ENCODE results near the gene SMOC2. TPM values are rescaled to one million over a fixed set of nuclear protein-coding genes. Genes with fewer than 3 reads are reported as not detected.

Gene SMOC2
- polyA plus RNA-seq, 10 donors, result 47.6 to 154 (median 91.1) TPM

DNA sequence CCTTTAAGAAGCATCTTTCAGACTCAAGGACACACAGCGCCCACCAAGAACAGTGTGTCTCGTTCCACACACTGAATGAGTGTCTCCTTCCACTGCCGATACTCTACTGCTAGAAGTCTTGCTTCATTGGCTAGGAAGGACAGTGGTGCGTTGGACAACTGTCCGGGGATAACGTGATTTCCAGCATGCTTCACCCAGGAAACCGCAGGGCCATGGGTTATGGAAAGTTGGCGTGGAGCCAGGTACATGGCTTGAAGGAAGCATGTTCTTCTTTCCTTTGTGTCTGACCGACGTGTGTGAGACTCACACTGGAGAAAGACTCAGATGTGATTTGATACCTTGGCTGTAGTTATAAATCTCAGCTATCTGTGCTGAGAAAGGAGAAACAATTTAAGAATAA is 73.2 kb downstream of the SMOC2 start:
- DNase-seq, result peak in 2 of 3 donors; percentile 67 to 77

DNA sequence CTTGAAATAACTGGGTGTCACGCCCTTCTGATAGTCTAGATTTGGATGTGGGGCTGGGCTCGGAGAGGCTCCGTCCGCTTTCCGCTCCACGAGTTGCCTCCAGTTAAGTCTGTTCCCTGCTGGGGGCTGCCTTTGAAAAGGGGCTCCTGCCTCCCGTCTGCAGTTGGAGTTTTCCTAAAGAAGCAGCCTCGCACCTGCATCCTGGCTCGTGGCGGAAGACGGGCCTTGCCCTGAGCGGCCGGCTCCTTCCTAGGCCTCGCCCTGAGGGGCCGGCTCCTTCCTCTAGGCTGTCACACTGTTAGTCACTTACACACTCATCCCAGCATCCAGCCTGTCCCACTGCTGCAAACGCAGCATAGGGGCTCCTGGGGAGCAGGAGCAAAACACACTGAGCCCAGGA is 74.4 kb downstream of the SMOC2 start:
- no peak for DNase-seq

DNA sequence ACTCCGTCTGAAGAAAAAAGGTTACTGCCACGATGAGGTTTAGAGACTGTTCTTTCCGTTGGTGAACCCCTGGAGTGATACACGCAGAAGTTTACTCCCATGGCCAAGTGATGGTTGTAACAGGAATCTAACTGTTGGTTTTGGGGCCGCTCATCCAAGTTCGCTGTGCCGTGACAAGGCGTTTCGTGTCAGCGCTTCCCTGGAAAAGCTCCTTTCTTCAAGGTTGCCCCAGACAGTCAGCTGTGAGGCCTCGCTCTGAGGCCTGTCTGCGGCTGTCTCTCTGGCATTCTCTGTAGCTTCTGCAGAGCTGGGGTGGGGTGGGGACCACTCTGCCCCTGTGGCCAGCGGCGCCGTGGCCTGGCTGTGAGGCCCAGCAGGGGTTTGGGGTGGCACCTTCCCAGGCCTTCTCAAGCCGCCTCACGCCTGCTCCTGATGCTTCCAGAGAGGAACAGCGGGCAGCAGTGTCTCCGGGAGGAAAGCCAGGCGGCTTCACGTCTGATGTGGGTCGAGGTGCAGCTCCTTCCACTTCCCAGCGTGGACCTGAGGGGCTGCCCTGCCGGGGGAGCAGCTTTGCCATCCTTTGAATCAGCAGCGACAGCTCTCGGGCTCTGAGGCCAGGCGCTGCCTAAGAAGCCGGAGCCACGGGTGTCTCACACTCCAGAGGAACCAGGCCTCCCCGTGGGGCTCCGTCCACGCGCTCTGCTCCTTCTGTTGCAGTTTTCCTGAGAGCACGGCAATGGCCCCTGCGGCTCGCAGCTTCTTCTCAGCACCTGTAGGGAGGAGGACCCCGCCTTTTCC is 76.2 kb downstream of the SMOC2 start:
- DNase-seq, result no peak

- DNase-seq, result no peak
Observed at GRCh38 chr6:168517742-168518347, 76.9 kb downstream of the SMOC2 start.

GRCh38 chr6:168518348-168518745 is 77.4 kb downstream of the SMOC2 start:
- DNase-seq, result no peak

DNA sequence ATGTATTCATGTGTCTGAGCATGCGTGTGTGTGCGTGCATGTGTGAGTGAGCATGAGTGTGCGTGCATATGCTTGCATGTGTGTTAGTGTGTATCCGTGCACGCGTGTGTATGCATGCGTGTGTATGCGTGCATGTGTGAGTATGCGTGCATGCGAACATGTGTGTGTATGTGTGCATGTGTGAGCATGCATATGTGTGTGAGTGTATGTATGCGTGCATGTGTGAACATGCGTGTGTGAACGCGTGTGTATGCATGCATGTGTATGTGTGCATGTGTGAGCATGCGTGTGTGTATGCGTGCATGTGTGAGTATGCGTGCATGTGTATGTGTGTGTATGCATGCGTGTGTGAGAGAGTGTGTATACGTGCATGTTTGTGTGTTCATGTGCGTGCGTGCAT is 77.9 kb downstream of the SMOC2 start:
- DNase-seq, result no peak

GRCh38 chr6:168520233-168520632 is 79.2 kb downstream of the SMOC2 start:
- no peak for DNase-seq

DNA sequence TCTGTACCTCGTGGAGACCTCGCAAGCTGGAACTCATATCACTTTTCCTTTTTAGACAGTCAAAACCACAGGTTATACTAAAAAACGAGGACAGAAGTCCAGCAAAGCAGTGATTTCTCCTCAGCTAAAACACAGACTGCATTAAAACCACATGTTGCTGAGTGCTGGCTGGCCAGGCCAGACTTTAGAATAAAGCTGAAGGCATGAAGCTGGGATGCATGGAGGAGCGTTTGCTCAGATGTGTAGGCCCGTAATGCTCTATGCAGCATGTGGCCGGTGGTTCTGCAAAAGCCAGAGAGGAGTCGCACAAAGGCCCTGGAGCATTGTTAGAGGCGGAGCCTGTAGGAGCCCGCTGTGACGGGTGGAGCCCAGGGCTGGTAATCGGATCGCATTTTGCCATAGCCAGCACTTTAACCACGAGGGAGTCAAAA is 83.6 kb downstream of the SMOC2 start:
- DNase-seq, result peak in 1 of 3 donors; percentile 67

- peak in 1 of 3 donors; percentile 49 for DNase-seq
Observed at GRCh38 chr6:168525114-168525513, 84.1 kb downstream of the SMOC2 start.

DNA sequence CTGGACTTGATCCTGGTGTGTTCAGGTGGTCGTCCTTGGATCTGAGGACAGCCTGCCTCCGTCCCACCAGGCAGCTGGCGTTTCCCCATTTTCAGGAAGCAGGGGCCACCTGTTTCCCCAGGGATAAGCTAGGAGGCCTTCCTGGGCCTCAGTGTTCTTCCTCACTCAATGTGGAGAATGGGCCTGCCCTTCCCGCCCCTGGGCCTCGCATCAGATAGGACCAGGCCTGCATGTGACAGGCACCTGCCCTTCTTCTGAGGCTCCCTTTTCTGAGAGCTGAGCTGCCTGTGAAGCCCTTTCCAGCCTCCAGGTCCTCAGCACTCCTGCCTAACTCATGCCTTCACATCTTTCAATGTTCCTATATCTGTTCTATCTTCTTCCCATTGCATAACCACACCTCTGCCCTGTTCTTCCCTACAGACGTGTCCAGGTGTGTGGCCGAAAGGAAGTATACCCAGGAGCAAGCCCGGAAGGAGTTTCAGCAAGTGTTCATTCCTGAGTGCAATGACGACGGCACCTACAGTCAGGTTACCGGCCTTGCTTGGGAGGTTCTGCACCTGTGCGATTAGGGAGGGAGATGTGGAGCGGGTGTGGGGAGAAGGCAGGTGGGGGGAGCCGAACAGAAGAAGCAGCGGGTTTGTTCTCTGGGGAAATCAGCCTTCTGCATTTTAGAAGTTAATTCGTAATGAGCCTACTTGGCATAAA is 85.1 kb downstream of the SMOC2 start:
- no peak for DNase-seq

- DNase-seq, result peak in 1 of 3 donors; percentile 59
Observed at GRCh38 chr6:168526841-168527281, 85.9 kb downstream of the SMOC2 start.

DNA sequence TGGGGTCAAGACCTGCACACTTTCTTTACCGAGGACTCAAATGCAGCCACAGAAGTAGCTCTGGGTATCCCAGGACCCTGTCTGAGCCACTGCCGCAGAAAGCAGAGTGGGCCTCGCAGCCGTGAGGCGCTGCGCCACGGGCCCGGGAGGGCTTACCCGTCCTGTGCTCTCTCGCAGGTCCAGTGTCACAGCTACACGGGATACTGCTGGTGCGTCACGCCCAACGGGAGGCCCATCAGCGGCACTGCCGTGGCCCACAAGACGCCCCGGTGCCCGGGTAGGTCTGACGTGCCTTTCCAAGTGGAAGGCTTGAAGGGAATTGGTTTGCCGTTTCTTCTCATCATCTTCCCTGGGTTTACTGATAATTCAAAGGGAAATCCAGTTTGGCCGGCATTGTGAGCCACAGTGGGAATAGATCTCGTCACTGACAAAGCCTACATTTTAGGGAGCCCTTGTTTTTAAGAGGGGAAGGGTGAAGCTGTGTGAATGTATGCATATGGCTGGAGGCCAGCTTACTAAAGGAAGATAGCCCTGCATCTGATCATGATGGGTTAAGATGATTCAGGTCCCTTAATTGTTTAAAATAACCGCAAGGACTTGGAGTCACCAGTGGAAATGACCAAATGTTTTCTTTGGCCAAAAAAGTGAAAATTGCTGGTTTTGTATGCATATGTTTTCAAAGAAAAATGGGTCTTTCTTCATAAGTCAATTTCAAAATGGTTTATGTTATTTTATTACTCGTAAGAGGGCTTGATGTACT is 86.6 kb downstream of the SMOC2 start:
- DNase-seq, result no peak

- DNase-seq, result no peak
Observed at GRCh38 chr6:168528474-168529095, 87.6 kb downstream of the SMOC2 start.

DNA sequence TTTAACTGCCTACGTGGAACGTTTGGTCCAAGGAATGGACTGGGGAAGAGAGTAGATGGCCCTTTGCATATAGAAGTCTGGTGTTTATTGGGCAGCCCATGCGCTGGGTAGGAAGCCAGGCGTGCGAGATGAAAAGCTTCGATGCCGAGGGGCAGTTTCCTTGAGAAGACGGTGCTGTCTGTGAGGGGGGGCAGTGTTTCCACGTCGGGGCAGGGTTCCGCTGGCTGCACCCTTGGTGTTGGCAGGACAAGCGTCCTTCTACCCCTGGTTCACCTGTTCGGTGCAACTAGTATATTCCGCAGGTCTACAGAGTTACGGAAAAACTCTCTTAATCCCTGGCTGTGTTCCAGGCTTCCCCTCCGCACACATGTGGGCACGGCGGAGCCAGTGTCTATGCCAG is 88.2 kb downstream of the SMOC2 start:
- DNase-seq, result no peak

DNA sequence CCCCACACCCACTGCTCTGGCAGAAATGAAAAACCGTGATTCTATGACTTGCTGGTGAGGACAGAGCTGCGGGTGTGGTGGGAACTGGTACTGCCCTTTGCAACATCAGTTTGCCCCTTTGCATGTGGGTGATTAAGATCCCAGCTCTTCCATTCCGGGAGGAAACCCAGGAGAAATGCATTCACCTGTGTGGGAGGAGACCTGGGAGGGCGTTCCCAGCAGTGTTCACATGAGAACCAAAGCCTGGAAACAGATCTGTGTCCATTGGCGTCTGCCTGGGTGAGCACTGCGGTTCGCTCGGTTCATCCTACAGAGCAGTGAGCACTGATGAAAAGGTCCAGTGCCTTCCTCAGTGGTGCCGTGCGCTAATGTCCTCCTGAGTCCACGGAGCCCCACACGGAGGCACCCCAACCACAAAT is 89.7 kb downstream of the SMOC2 start:
- no peak for DNase-seq

GRCh38 chr6:168532070-168532469 is 91.1 kb downstream of the SMOC2 start:
- DNase-seq, result no peak

DNA sequence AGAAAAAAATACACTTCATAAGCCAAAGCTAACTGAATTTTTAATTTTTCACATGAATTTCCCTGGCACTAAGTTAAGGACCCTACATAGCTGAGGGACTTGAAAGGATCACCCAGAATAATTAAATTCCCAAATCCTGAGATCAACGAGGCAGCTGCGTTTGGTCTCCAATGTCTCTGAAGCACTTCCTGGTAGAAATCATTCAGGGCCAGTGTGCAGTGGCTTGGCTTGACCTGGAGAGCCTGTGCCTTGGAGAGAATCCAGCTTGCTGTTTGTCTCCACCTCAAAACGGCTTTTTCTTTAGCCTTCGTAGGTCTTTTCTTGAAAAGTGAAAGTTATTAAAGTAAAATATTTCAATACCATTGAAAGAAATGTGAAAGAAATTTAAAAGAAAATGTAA is 92.4 kb downstream of the SMOC2 start:
- peak in 2 of 3 donors; percentile 49 to 53 for DNase-seq

DNA sequence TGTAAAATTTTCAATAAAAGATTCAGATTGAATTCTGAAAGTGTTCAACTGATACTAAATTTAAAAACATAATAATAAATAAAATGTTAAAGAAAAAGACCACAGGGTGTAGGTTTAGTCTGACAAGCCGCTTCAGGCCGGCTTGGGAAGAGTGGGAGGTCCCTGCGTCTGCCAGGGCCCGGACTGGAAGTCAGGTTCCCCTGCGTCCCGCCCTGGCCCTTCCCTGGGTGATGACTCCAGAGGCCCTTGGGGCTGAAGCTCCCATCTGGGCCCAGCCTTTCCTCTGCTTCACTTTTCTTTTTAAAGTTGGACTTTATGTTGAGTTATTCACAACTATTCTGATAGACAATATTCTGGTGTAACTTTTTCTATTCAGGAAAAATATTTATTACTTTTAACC is 93.3 kb downstream of the SMOC2 start:
- DNase-seq, result no peak

- no peak for DNase-seq
Observed at GRCh38 chr6:168535711-168536110, 94.7 kb downstream of the SMOC2 start.

- DNase-seq, result no peak
Observed at GRCh38 chr6:168536196-168536595, 95.2 kb downstream of the SMOC2 start.

Data from muscle of back (tissue), 11 donors.